Osteocyte (in vitro differentiated cells): Measurements from ENCODE around the gene POLDIP2. TPM values are rescaled to one million over a fixed set of nuclear protein-coding genes. Genes with fewer than 3 reads are reported as not detected.

Experiments used
- DNase-seq: peaks from one replicate; pipeline ENCODE4 v3.0.0; 2021; ENCODE audit warnings: mixed read lengths; ENCODE audit not compliant: unreplicated experiment; ENCODE audit errors: extremely low spot score
- H3K27ac Mint-ChIP-seq: one replicate; pipeline ENCODE4 v1.8.0; 2021; ENCODE audit warnings: mild to moderate bottlenecking, mixed read lengths; ENCODE audit not compliant: unreplicated experiment
- H3K27me3 Mint-ChIP-seq: one replicate; pipeline ENCODE4 v1.8.0; 2021; ENCODE audit warnings: mixed read lengths; ENCODE audit not compliant: unreplicated experiment
- H3K36me3 Mint-ChIP-seq: one replicate; pipeline ENCODE4 v1.8.0; 2021; ENCODE audit warnings: mixed read lengths; ENCODE audit not compliant: unreplicated experiment
- H3K4me1 Mint-ChIP-seq: one replicate; pipeline ENCODE4 v1.8.0; 2021; ENCODE audit warnings: mixed read lengths; ENCODE audit not compliant: unreplicated experiment
- H3K4me3 Mint-ChIP-seq: one replicate; pipeline ENCODE4 v1.8.0; 2021; ENCODE audit warnings: mild to moderate bottlenecking, moderate library complexity, mixed read lengths; ENCODE audit not compliant: unreplicated experiment
- H3K9me3 Mint-ChIP-seq: one replicate; pipeline ENCODE4 v1.8.0; 2021; ENCODE audit warnings: mixed read lengths; ENCODE audit not compliant: unreplicated experiment
- total RNA-seq: library from RNA; stranded (reverse); gene quantifications from 2 replicates; pipeline ENCODE4 v1.2.1, GENCODE V29; 2021
- TF ChIP-seq, protein P1 (sequence below): fragments of 200-600 bp; sonication (generic); IDR thresholded peaks from 2 replicates; pipeline ENCODE4 v1.5.0; 2021; ENCODE audit warnings: antibody characterized with exemption, mild to moderate bottlenecking, moderate library complexity

The POLDIP2 gene
- total RNA-seq, 1 donor from 2014 or later: 79.8 TPM

DNA sequence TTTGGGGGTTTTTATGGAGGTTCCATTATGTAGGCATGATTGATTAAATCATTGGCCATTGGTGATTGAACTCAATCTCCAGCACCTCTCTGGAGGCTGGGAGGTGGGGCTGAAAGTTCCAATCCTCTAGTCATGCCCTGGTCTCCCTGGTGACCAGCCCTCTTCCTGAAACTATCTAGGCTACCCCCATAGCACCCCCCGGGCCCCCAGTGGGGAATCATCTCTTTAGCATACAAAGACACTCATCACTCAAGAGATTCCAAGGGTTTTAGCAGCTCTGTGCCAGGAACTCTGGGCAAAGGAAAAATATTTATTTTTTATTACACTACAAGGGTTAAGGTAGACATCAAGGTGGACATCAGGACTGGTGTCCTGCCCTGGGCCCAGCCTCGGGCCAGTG lies 38.1 kb upstream of the POLDIP2 start:
- Mint-ChIP-seq H3K36me3 (peaks cover 24% of the 10 kb centered on the region), H3K9me3 (no peaks in the 10 kb centered on the region), H3K4me1 (peaks cover 5% of the 10 kb centered on the region), H3K27me3 (no peaks in the 10 kb centered on the region), H3K4me3 (no peak overlapping the region), H3K27ac (no peak overlapping the region)
- no peak for DNase-seq
- TF ChIP-seq, protein P1, sequence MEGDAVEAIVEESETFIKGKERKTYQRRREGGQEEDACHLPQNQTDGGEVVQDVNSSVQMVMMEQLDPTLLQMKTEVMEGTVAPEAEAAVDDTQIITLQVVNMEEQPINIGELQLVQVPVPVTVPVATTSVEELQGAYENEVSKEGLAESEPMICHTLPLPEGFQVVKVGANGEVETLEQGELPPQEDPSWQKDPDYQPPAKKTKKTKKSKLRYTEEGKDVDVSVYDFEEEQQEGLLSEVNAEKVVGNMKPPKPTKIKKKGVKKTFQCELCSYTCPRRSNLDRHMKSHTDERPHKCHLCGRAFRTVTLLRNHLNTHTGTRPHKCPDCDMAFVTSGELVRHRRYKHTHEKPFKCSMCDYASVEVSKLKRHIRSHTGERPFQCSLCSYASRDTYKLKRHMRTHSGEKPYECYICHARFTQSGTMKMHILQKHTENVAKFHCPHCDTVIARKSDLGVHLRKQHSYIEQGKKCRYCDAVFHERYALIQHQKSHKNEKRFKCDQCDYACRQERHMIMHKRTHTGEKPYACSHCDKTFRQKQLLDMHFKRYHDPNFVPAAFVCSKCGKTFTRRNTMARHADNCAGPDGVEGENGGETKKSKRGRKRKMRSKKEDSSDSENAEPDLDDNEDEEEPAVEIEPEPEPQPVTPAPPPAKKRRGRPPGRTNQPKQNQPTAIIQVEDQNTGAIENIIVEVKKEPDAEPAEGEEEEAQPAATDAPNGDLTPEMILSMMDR: no peak

DNA sequence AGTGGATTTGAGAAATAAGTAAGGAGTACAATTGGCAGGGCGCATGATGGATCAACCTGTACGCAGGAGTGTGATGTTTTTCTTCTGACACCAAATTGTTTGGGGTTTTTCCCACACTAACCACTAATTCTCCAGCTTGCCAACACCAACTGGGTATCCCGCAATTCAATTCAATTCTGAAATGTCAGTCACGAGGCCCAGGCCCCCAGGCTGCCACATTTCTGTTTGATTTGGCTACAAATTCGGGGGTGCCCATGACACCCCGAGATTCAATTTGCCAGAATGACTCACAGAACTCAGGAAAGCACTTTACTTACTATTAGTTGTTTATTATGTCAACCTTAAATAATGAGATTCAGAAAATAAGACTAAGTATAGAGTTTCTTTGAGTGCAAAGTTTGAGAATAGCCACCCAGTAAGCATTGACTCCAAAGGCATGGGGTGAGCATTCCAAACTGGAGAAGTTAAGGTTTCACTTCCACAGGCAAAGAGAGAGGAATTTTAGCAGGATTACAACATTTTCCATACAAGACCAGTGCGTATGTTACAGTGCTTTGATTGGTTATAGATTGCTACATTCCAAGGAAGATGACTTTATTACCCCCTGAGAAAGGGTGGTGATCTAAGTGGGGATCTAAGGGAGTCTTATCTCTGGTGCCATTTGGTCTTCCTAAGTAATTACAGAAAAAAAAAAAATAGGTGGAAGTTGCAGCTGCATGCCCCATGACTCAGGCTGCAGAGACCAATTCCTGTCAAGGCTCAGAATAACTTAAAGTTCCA lies 37.2 kb upstream of the POLDIP2 start:
- no peaks in the 10 kb centered on the region for H3K9me3 Mint-ChIP-seq
- no peak for DNase-seq

DNA sequence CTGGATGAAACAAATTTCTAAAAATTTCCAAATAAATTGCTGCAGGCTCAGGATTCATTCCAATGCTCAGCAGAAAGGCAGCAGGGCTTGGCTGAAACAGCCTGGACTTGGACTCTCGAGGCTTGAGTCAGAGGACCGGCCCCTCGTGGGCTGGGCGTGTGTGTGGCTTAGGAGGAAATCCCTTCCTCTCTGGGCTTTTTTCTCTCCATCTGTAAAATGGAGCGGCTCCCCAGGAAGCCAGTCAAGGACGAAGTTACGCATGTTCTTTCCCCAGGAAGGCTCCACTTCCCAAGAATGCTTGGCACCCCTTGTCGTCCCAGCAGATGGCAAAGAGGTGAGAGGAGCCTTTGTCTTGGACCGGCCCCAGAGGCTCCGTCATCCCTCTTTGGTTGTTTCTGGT lies 35.2 kb upstream of the POLDIP2 start:
- DNase-seq: no peak
- TF ChIP-seq, protein P1: no peak
- Mint-ChIP-seq H3K9me3 (no peaks in the 10 kb centered on the region), H3K4me3 (no peak overlapping the region), H3K27me3 (no peaks in the 10 kb centered on the region), H3K4me1 (no peaks in the 10 kb centered on the region), H3K36me3 (peaks cover 39% of the 10 kb centered on the region), H3K27ac (no peak overlapping the region)

More for the DNA sequence above, 37.2 kb upstream of the POLDIP2 start:
- H3K36me3 Mint-ChIP-seq: peaks cover 32% of the 10 kb centered on the region
- no peak overlapping the region for H3K4me3 Mint-ChIP-seq
- peaks cover 5% of the 10 kb centered on the region for H3K4me1 Mint-ChIP-seq
- H3K27ac Mint-ChIP-seq: no peak overlapping the region
- no peaks in the 10 kb centered on the region for H3K27me3 Mint-ChIP-seq
- TF ChIP-seq, protein P1: no peak

DNA sequence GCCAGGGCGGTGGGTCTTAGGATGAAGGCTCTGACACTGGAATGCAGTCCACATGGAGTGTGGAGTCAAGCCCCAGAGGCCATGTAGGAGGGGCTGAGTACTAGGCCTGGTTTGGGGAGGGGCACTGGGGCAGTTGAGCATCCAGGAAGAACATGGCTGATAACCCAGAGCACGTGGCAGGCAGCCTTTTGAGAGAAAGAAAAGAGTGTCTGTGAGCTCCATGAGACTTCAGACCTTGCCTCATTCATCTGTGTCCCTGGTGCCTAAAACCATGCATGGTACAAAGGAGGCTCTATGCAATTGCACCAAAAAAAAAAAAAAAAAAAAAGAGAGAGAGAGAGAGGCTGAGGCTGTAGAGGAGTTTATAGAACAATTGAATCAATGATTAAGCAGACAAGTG lies 34.1 kb upstream of the POLDIP2 start:
- Mint-ChIP-seq H3K9me3 (no peaks in the 10 kb centered on the region), H3K27ac (no peak overlapping the region)

DNA sequence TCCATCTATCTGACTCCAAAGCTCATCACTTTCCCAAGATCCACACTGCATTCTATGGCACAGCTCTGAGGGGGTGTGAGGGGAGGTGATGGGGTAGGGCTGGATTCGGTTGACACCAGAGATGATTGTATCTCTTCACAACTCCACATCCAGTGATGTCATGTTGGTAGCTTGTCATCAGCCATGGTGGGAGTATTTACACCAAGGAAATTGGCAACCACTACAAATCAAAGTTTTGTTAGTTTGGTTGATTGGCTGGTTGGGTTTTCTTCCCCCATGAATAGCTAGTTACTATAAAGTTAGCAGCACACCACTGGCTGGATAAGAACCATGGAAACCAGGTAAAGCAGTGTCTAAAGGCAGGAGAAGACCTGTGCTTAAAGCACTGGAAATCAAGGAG lies 33.7 kb upstream of the POLDIP2 start:
- Mint-ChIP-seq H3K27me3 (no peaks in the 10 kb centered on the region), H3K4me1 (no peaks in the 10 kb centered on the region), H3K9me3 (no peaks in the 10 kb centered on the region)

More for the DNA sequence above, 34.1 kb upstream of the POLDIP2 start:
- TF ChIP-seq, protein P1: no peak
- Mint-ChIP-seq H3K4me1 (no peaks in the 10 kb centered on the region), H3K4me3 (no peak overlapping the region), H3K27me3 (no peaks in the 10 kb centered on the region), H3K36me3 (peaks cover 40% of the 10 kb centered on the region)
- DNase-seq: no peak

More for the DNA sequence above, 33.7 kb upstream of the POLDIP2 start:
- no peak overlapping the region for H3K4me3 Mint-ChIP-seq
- H3K27ac Mint-ChIP-seq: no peak overlapping the region
- no peak for DNase-seq
- H3K36me3 Mint-ChIP-seq: peaks cover 40% of the 10 kb centered on the region
- TF ChIP-seq, protein P1: no peak
